Activated CD8-positive, alpha-beta T cell treated with anti-CD3 and anti-CD28 coated beads, Interleukin-2, amount 10 ng/mL, durations not matched to agents 7 days and 5 days (primary cell): Measurements from ENCODE around the gene SEMA7A. TPM values are rescaled to one million over a fixed set of nuclear protein-coding genes. Genes with fewer than 3 reads are reported as not detected.
"Not testable (repeated sequence)": the region's sequence is repeated elsewhere in the genome, so short reads cannot be mapped to it uniquely, and the experiment has no call there.

Experiments used
- ATAC-seq: fragments of 150-1000 bp; cut with Tn5 transposase; one replicate; pipeline ENCODE4 v1.10.0; 2021; ENCODE audit warnings: moderate library complexity
- CTCF ChIA-PET: fragments of 350-600 bp; sonication (Branson Sonifier 250); formaldehyde crosslinking; loops from one replicate; lab custom pipeline; 2021; ENCODE audit warnings: antibody characterized with exemption; lab: Charles Lee
- POLR2A ChIA-PET: fragments of 350-600 bp; sonication (Branson Sonifier 250); formaldehyde crosslinking; loops from one replicate; lab custom pipeline; 2021; ENCODE audit warnings: antibody characterized with exemption; lab: Charles Lee
- DNase-seq: peaks from one replicate; pipeline ENCODE4 v3.0.0-alpha.2; 2020
- H3K27ac Mint-ChIP-seq: one replicate; pipeline ENCODE4 v1.8.0; 2021; ENCODE audit warnings: mild to moderate bottlenecking, mixed read lengths
- H3K27me3 Mint-ChIP-seq: one replicate; pipeline ENCODE4 v1.8.0; 2021; ENCODE audit warnings: low read depth, mixed read lengths
- H3K36me3 Mint-ChIP-seq: one replicate; pipeline ENCODE4 v1.8.0; 2021; ENCODE audit warnings: low read depth, mixed read lengths
- H3K4me1 Mint-ChIP-seq: one replicate; pipeline ENCODE4 v1.8.0; 2021; ENCODE audit warnings: low read depth, mixed read lengths
- H3K4me3 Mint-ChIP-seq: one replicate; pipeline ENCODE4 v1.8.0; 2021; ENCODE audit warnings: mild to moderate bottlenecking, mixed read lengths
- H3K9me3 Mint-ChIP-seq: one replicate; pipeline ENCODE4 v1.8.0; 2022; ENCODE audit warnings: mixed read lengths; ENCODE audit not compliant: insufficient read depth
- microRNA-seq: library from miRNA; unstranded; fragments of <30 nt; microRNA quantifications from one replicate; pipeline ENCODE4 v1.2.0, GENCODE V29; 2022
- total RNA-seq, 2 experiments: library from RNA; stranded (reverse); gene quantifications; one replicate each; pipeline ENCODE4 v1.2.3, GENCODE V29; 2021

The SEMA7A gene
- total RNA-seq, 2 experiments from 2014 or later = 16.1 to 16.9 TPM

- no peak overlapping the region for H3K27ac Mint-ChIP-seq
- H3K36me3 Mint-ChIP-seq = no peaks in the 10 kb centered on the region
- ChIA-PET CTCF (interaction anchor here (0.6 to 8.7 kb wide), 3 partner anchors 8 to 265 kb away, joined by 3 to 82 read pairs (median 5); no protein-coding TSS in a partner anchor), POLR2A (no interaction called here)
- peaks cover 7% of the 10 kb centered on the region for H3K4me1 Mint-ChIP-seq
- ATAC-seq (no peak), DNase-seq (no peak)
- H3K27me3 Mint-ChIP-seq = peaks cover 49% of the 10 kb centered on the region
- no peaks in the 10 kb centered on the region for H3K9me3 Mint-ChIP-seq
- no peak overlapping the region for H3K4me3 Mint-ChIP-seq
Measured at GRCh38 chr15:74368121-74368520, 65.6 kb downstream of the SEMA7A start.

- Mint-ChIP-seq H3K4me1 (peaks cover 7% of the 10 kb centered on the region), H3K4me3 (peak within 1 kb of the TSS; percentile 29), H3K27me3 (peaks cover 50% of the 10 kb centered on the region), H3K36me3 (no peaks in the 10 kb centered on the region), H3K9me3 (no peaks in the 10 kb centered on the region), H3K27ac (no peak within 1 kb of the TSS)
- DNase-seq (no peak), ATAC-seq (no peak)
- ChIA-PET CTCF (interaction anchor here (1.0 to 1.8 kb wide), 3 partner anchors 8 to 265 kb away, joined by 3 to 5 read pairs (median 4); no protein-coding TSS in a partner anchor), POLR2A (no interaction called here)
Measured at GRCh38 chr15:74367296-74367854, 66.4 kb downstream of the SEMA7A start, which contains the start of gene CYP11A1. CYP11A1 (minus strand) TSS chr15:74367646; CDS start chr15:74367585, 61 bp downstream.

GRCh38 chr15:74365598-74366445, 67.9 kb downstream of the SEMA7A start:
- H3K9me3 Mint-ChIP-seq = no peaks in the 10 kb centered on the region
- DNase-seq (peak; percentile 35), ATAC-seq (peak; percentile 81)
- ChIA-PET POLR2A (interaction anchor here (0.7 kb wide), 1 partner anchor 258 kb away, joined by 3 read pairs; no protein-coding TSS in a partner anchor), CTCF (interaction anchor here (0.8 to 1.8 kb wide), 3 partner anchors 9 to 266 kb away, joined by 4 read pairs; no protein-coding TSS in a partner anchor)
- H3K36me3 Mint-ChIP-seq = no peaks in the 10 kb centered on the region
- peaks cover 7% of the 10 kb centered on the region for H3K4me1 Mint-ChIP-seq
- no peak overlapping the region for H3K27ac Mint-ChIP-seq
- H3K4me3 Mint-ChIP-seq = peak overlapping the region; percentile 67
- peaks cover 50% of the 10 kb centered on the region for H3K27me3 Mint-ChIP-seq

GRCh38 chr15:74364936-74365597, 68.7 kb downstream of the SEMA7A start:
- DNase-seq = no peak
- POLR2A ChIA-PET = interaction anchor here (0.7 kb wide), 1 partner anchor 258 kb away, joined by 3 read pairs; no protein-coding TSS in a partner anchor
- Mint-ChIP-seq H3K9me3 (no peaks in the 10 kb centered on the region), H3K36me3 (no peaks in the 10 kb centered on the region), H3K4me1 (peaks cover 7% of the 10 kb centered on the region), H3K27me3 (peaks cover 44% of the 10 kb centered on the region), H3K4me3 (peak overlapping the region; percentile 67), H3K27ac (no peak overlapping the region)
- CTCF ChIA-PET = interaction anchor here (1.3 to 1.8 kb wide), 2 partner anchors 10 to 267 kb away, joined by 4 read pairs; no protein-coding TSS in a partner anchor
- ATAC-seq = no peak

- Mint-ChIP-seq H3K4me1 (peaks cover 7% of the 10 kb centered on the region), H3K27me3 (peaks cover 29% of the 10 kb centered on the region), H3K9me3 (no peaks in the 10 kb centered on the region), H3K4me3 (no peak overlapping the region), H3K27ac (no peak overlapping the region), H3K36me3 (no peaks in the 10 kb centered on the region)
- CTCF ChIA-PET = interaction anchor here (1.0 to 1.4 kb wide), 2 partner anchors 11 to 127 kb away, joined by 3 read pairs; no protein-coding TSS in a partner anchor
- no peak for DNase-seq
- ATAC-seq = no peak
- POLR2A ChIA-PET = no interaction called here
Measured at GRCh38 chr15:74362482-74362881, 71.3 kb downstream of the SEMA7A start.

- H3K4me1 Mint-ChIP-seq, POLR2A ChIA-PET, DNase-seq, CTCF ChIA-PET, H3K9me3 Mint-ChIP-seq, H3K4me3 Mint-ChIP-seq, H3K36me3 Mint-ChIP-seq, H3K27ac Mint-ChIP-seq, ATAC-seq: not testable (repeated sequence)
- peaks cover 30% of the 10 kb centered on the region for H3K27me3 Mint-ChIP-seq
Measured at GRCh38 chr15:74360855-74361254, 72.9 kb downstream of the SEMA7A start.

GRCh38 chr15:74359376-74359775, 74.4 kb downstream of the SEMA7A start:
- DNase-seq, H3K9me3 Mint-ChIP-seq, H3K4me1 Mint-ChIP-seq, H3K27ac Mint-ChIP-seq, H3K4me3 Mint-ChIP-seq, H3K36me3 Mint-ChIP-seq, ATAC-seq, POLR2A ChIA-PET: not testable (repeated sequence)
- H3K27me3 Mint-ChIP-seq = peaks cover 30% of the 10 kb centered on the region
- CTCF ChIA-PET = interaction anchor here (0.8 to 1.1 kb wide), 2 partner anchors 23 to 273 kb away, joined by 3 to 4 read pairs; no protein-coding TSS in a partner anchor

Small RNA genes within 50 kb of the gene (microRNA-seq; reads per million reads assigned to microRNA genes)
- not detected for gene MIR6881

Other genes starting within 250 kb of the SEMA7A start
- gene STRA6, start 231.2 kb downstream of the SEMA7A start, total RNA-seq = not detected
- not detected for gene CCDC33, start 197.6 kb downstream of the SEMA7A start, total RNA-seq
- gene CYP11A1, start 66.3 kb downstream of the SEMA7A start, total RNA-seq = not detected
- gene UBL7, start 27.2 kb upstream of the SEMA7A start, total RNA-seq = 10 to 100 TPM; 60.8 to 71.4 TPM
- gene ARID3B, start 107.3 kb upstream of the SEMA7A start, total RNA-seq = 10 to 100 TPM; 39.8 to 40.1 TPM
- gene CLK3, start 181.9 kb upstream of the SEMA7A start, total RNA-seq = 100 to 1,000 TPM; 125 to 128 TPM